IMR-90 (cell line): ENCODE measurements around the gene STYK1. TPM values are rescaled to one million over a fixed set of nuclear protein-coding genes. Genes with fewer than 3 reads are reported as not detected.
A peak's percentile ranks its signal among the peaks of the same experiment; 100 is the strongest.

Source experiments
- ATAC-seq: fragments of 200-7000 bp; cut with Tn5 transposase; 2 replicates; pipeline ENCODE4 v1.9.1; 2020; ENCODE audit warnings: low read depth, mild to moderate bottlenecking, moderate library complexity
- BruUV-seq: library from RNA; stranded (reverse); fragments of 400-500 nt; replicated peaks from 2 replicates; lab custom pipeline; 2021; lab: Mats Ljungman, UMichigan
- CTCF ChIA-PET: fragments of 300-600 bp; formaldehyde crosslinking; extraction: SDS; loops from one replicate; lab custom pipeline; 2021; ENCODE audit warnings: antibody characterized with exemption; lab: Yijun Ruan, JAX
- POLR2A ChIA-PET: fragments of 300-600 bp; sonication (Branson Sonifier 250); formaldehyde crosslinking; loops from one replicate; lab custom pipeline; 2022; ENCODE audit warnings: antibody characterized with exemption; ENCODE audit not compliant: unreplicated experiment; lab: Charles Lee
- DNase-seq: peaks from one replicate; pipeline ENCODE4 v3.0.0; 2013
- H2AFZ ChIP-seq: replicated peaks from 2 replicates; pipeline ENCODE3; 2013; ENCODE audit warnings: low read length, mild to moderate bottlenecking; ENCODE audit not compliant: poor library complexity
- H2AK5ac ChIP-seq: 2 replicates; pipeline ENCODE4 v1.6.1; 2013; ENCODE audit warnings: low read depth, low read length, inconsistent platforms
- H2AK9ac ChIP-seq: replicated peaks from 2 replicates; pipeline ENCODE3; 2013; ENCODE audit warnings: mild to moderate bottlenecking, low read depth, low read length, moderate library complexity; ENCODE audit not compliant: poor library complexity
- H2BK120ac ChIP-seq: 2 replicates; pipeline ENCODE4 v1.6.1; 2013; ENCODE audit warnings: low read depth, low read length, inconsistent platforms
- H2BK15ac ChIP-seq: 3 replicates; pipeline ENCODE4 v1.6.1; 2013; ENCODE audit warnings: low read depth, low read length, inconsistent platforms
- H2BK20ac ChIP-seq: 2 replicates; pipeline ENCODE4 v1.6.1; 2013; ENCODE audit warnings: low read depth, mild to moderate bottlenecking, inconsistent platforms, low read length, moderate library complexity
- H2BK5ac ChIP-seq: 2 replicates; pipeline ENCODE4 v1.6.1; 2013; ENCODE audit warnings: mild to moderate bottlenecking, low read depth, low read length, inconsistent platforms; ENCODE audit not compliant: poor library complexity, severe bottlenecking
- H3K14ac ChIP-seq: replicated peaks from 2 replicates; pipeline ENCODE4 v1.6.1; 2013; ENCODE audit warnings: low read depth, low read length, inconsistent platforms
- H3K18ac ChIP-seq: 2 replicates; pipeline ENCODE4 v1.6.1; 2013; ENCODE audit warnings: low read depth, low read length, control low read depth
- H3K23ac ChIP-seq: 2 replicates; pipeline ENCODE4 v1.6.1; 2013; ENCODE audit warnings: low read depth, low read length, inconsistent platforms
- H3K27ac ChIP-seq: 2 replicates; pipeline ENCODE4 v1.5.1; 2013; ENCODE audit warnings: mild to moderate bottlenecking, control low read depth, low read length; ENCODE audit not compliant: insufficient read depth
- H3K27me3 ChIP-seq: 2 replicates; pipeline ENCODE4 v1.6.1; 2013; ENCODE audit warnings: low read length; ENCODE audit not compliant: control insufficient read depth, insufficient read depth
- H3K36me3 ChIP-seq: 2 replicates; pipeline ENCODE4 v1.6.1; 2013; ENCODE audit warnings: low read length, mixed read lengths; ENCODE audit not compliant: control insufficient read depth, insufficient read depth
- H3K4ac ChIP-seq: 2 replicates; pipeline ENCODE4 v1.6.1; 2013; ENCODE audit warnings: low read depth, low read length, inconsistent platforms
- H3K4me1 ChIP-seq: 2 replicates; pipeline ENCODE4 v1.6.1; 2013; ENCODE audit warnings: low read length, mixed read lengths; ENCODE audit not compliant: control insufficient read depth, insufficient read depth
- H3K4me2 ChIP-seq: 2 replicates; pipeline ENCODE4 v1.6.1; 2013; ENCODE audit warnings: low read depth, mild to moderate bottlenecking, control low read depth, low read length, moderate library complexity
- H3K4me3 ChIP-seq: 2 replicates; pipeline ENCODE4 v1.5.1; 2013; ENCODE audit warnings: low read depth, mild to moderate bottlenecking, control low read depth, low read length, moderate library complexity; ENCODE audit not compliant: insufficient read depth
- H3K56ac ChIP-seq: 2 replicates; pipeline ENCODE4 v1.6.1; 2013; ENCODE audit warnings: low read length, inconsistent platforms; ENCODE audit not compliant: insufficient read depth; ENCODE audit errors: extremely low read depth
- H3K79me1 ChIP-seq, 2 experiments: 2 replicates each; pipeline ENCODE4 v1.6.1; 2013; ENCODE audit warnings: low read length in 2 of 2, inconsistent platforms in 1 of 2, low read depth in 1 of 2
- H3K9ac ChIP-seq: 2 replicates; pipeline ENCODE4 v1.6.1; 2013; ENCODE audit warnings: low read depth, low read length, control low read depth
- H3K9me1 ChIP-seq: 2 replicates; pipeline ENCODE4 v1.6.1; 2013; ENCODE audit warnings: low read length, inconsistent platforms; ENCODE audit not compliant: insufficient read depth
- H3K9me3 ChIP-seq: 2 replicates; pipeline ENCODE4 v1.6.1; 2013; ENCODE audit warnings: low read length; ENCODE audit not compliant: control insufficient read depth, insufficient read depth
- H4K20me1 ChIP-seq: 2 replicates; pipeline ENCODE4 v1.6.1; 2013; ENCODE audit warnings: low read length, inconsistent platforms; ENCODE audit not compliant: insufficient read depth
- H4K5ac ChIP-seq: 2 replicates; pipeline ENCODE4 v1.6.1; 2013; ENCODE audit warnings: mild to moderate bottlenecking, low read depth, low read length, control low read depth
- H4K8ac ChIP-seq, 2 experiments: 2 replicates each; pipeline ENCODE4 v1.6.1; 2013; ENCODE audit warnings: low read depth in 2 of 2, low read length in 2 of 2, control low read depth in 1 of 2, inconsistent platforms in 1 of 2
- H4K91ac ChIP-seq: 2 replicates; pipeline ENCODE4 v1.6.1; 2013; ENCODE audit warnings: low read depth, low read length, inconsistent platforms; ENCODE audit not compliant: insufficient read depth
- BHLHE40 ChIP-seq: fragments of 150-350 bp; IDR thresholded peaks from 2 replicates; pipeline ENCODE4 v1.6.1; 2016; ENCODE audit warnings: mild to moderate bottlenecking, low read depth, low read length
- CEBPB ChIP-seq: IDR thresholded peaks from 2 replicates; pipeline ENCODE4 v1.6.1; 2012; ENCODE audit warnings: low read depth, low read length, improper control_type of control experiment
- CHD1 ChIP-seq: IDR thresholded peaks from 2 replicates; pipeline ENCODE4 v1.6.1; 2012; ENCODE audit warnings: low read depth, low read length, improper control_type of control experiment
- CTCF ChIP-seq: conservative IDR thresholded peaks from 2 replicates; pipeline ENCODE4 v1.5.1; 2012; ENCODE audit warnings: mild to moderate bottlenecking, low read depth, low read length, improper control_type of control experiment
- ELK1 ChIP-seq: fragments of 150-350 bp; IDR thresholded peaks from 2 replicates; pipeline ENCODE4 v1.6.1; 2016; ENCODE audit warnings: low read depth, mild to moderate bottlenecking, low read length, moderate library complexity, borderline replicate concordance
- FOS ChIP-seq: fragments of 150-350 bp; IDR thresholded peaks from 2 replicates; pipeline ENCODE4 v1.6.1; 2016; ENCODE audit warnings: low read depth, low read length
- MAFK ChIP-seq: IDR thresholded peaks from 2 replicates; pipeline ENCODE4 v1.6.1; 2012; ENCODE audit warnings: low read depth, low read length, improper control_type of control experiment
- MAZ ChIP-seq: IDR thresholded peaks from 2 replicates; pipeline ENCODE4 v1.6.1; 2012; ENCODE audit warnings: low read depth, mild to moderate bottlenecking, low read length, improper control_type of control experiment, moderate library complexity, borderline replicate concordance
- MXI1 ChIP-seq: IDR thresholded peaks from 2 replicates; pipeline ENCODE4 v1.6.1; 2012; ENCODE audit warnings: low read depth, mild to moderate bottlenecking, low read length, moderate library complexity, borderline replicate concordance
- NFE2L2 ChIP-seq: fragments of 150-350 bp; IDR thresholded peaks from 2 replicates; pipeline ENCODE4 v1.6.1; 2016; ENCODE audit warnings: low read depth, mild to moderate bottlenecking, low read length
- POLR2A ChIP-seq: IDR thresholded peaks from 2 replicates; pipeline ENCODE4 v1.6.1; 2012; ENCODE audit warnings: mild to moderate bottlenecking, low read depth, low read length
- RAD21 ChIP-seq: IDR thresholded peaks from 2 replicates; pipeline ENCODE4 v1.6.1; 2012; ENCODE audit warnings: low read length, improper control_type of control experiment
- RCOR1 ChIP-seq: IDR thresholded peaks from 2 replicates; pipeline ENCODE4 v1.6.1; 2012; ENCODE audit warnings: mild to moderate bottlenecking, low read length, improper control_type of control experiment; ENCODE audit not compliant: insufficient replicate concordance
- RFX5 ChIP-seq: IDR thresholded peaks from 2 replicates; pipeline ENCODE4 v1.8.0; 2012; ENCODE audit warnings: low read depth, mild to moderate bottlenecking, low read length, moderate library complexity
- SMC3 ChIP-seq: fragments of 150-350 bp; IDR thresholded peaks from 2 replicates; pipeline ENCODE4 v1.6.1; 2016; ENCODE audit warnings: low read depth, mild to moderate bottlenecking, antibody characterized with exemption, low read length, moderate library complexity
- USF2 ChIP-seq: fragments of 150-350 bp; IDR thresholded peaks from 2 replicates; pipeline ENCODE4 v1.6.1; 2017; ENCODE audit warnings: mild to moderate bottlenecking, antibody characterized with exemption, low read length, low read depth
- WGBS, 2 experiments: methylation state at CpG; one replicate each; pipeline versions ENCODE4 v1.1.5 to v1.1.7; 2013; ENCODE audit warnings: missing lambda C conversion rate in 2 of 2; ENCODE audit not compliant: insufficient read length in 1 of 2; ENCODE audit errors: extremely low coverage in 2 of 2; 5-methylcytosine and 5-hydroxymethylcytosine counted together
- dilution Hi-C: fragments of 300-500 bp; cut with HindIII; formaldehyde crosslinking; loops from one replicate; pipeline ENCODE4 v1.14.3; 2018; ENCODE audit warnings: low sequenced_read_pairs; ENCODE audit not compliant: unreplicated experiment
- in situ Hi-C: fragments of 300-500 bp; cut with MboI; formaldehyde crosslinking; loops from 3 replicates; pipeline ENCODE4 v1.14.3; 2019; ENCODE audit warnings: low sequenced_read_pairs, inconsistent platforms, mixed read lengths
- intact Hi-C: fragments of 100-400 bp; cut with micrococcal nuclease; formaldehyde crosslinking; loops from 2 replicates; pipeline ENCODE4 v1.10.0; 2022
- polyA plus RNA-seq, 3 experiments: library from polyadenylated mRNA; depleted of rRNA; stranded (reverse); fragments of >200 nt; gene quantifications; 2 replicates each; pipeline ENCODE4 v1.2.3, GENCODE V29; 2012; ENCODE audit warnings: low replicate concordance in 1 of 3
- total RNA-seq: library from RNA; depleted of rRNA; stranded (reverse); fragments of >200 nt; gene quantifications from 2 replicates; pipeline ENCODE4 v1.2.3, GENCODE V29; 2012

Gene STYK1
- total and polyA plus RNA-seq, 2 of the 4 experiments (the other 2 are of a cell fraction): 0.36 to 0.72 TPM

GRCh38 chr12:10716277-10716676 is 42.4 kb upstream of the STYK1 start:
- Histone ChIP-seq H4K91ac (peak overlapping the region; percentile 53; the same call in 1 of the 2 replicates), H4K8ac (peak overlapping the region in 1 of 2 experiments; percentile 79; a peak in 2 of 4 replicates), H3K56ac (0 out of 2 replicates have a peak overlapping the region, but pooled peaks have one; percentile 57), H2AFZ (peak overlapping the region; percentile 70), H3K36me3 (peaks cover 17% of the 10 kb centered on the region), H3K79me1 (peaks cover 13 to 37% of the 10 kb centered on the region in 2 experiments), H3K14ac (peak overlapping the region; percentile 75), H2BK120ac (peak overlapping the region; percentile 78), H3K4me3 (peak overlapping the region; percentile 22; the same call in 1 of the 2 replicates), H3K27me3 (no peaks in the 10 kb centered on the region), H4K20me1 (peaks cover 18% of the 10 kb centered on the region), H2AK9ac (peak overlapping the region; percentile 18), H3K9ac (peak overlapping the region; percentile 52; the same call in 1 of the 2 replicates), H2AK5ac (peak overlapping the region; percentile 68; the same call in 1 of the 2 replicates), H2BK15ac (peak overlapping the region; percentile 25; the same call in 2 of the 3 replicates), H3K4ac (peak overlapping the region; percentile 87), H3K4me2 (peak overlapping the region; percentile 59), H3K27ac (peak overlapping the region; percentile 64; the same call in 1 of the 2 replicates), H3K9me3 (no peaks in the 10 kb centered on the region), H3K23ac (peak overlapping the region; percentile 46), H3K9me1 (peaks cover 6% of the 10 kb centered on the region), H3K4me1 (peaks cover 5% of the 10 kb centered on the region; the same call in 1 of the 2 replicates), H2BK5ac (peak overlapping the region; percentile 91), H2BK20ac (peak overlapping the region; percentile 60; the same call in 1 of the 2 replicates), H3K18ac (peak overlapping the region; percentile 56; the same call in 1 of the 2 replicates), H4K5ac (peak overlapping the region; percentile 56; the same call in 1 of the 2 replicates)
- WGBS, 2 experiments: no CpG with 5 or more reads among the region's 4 CpGs
- dilution Hi-C loops: no loop called here
- DNase-seq (no peak), ATAC-seq (no peak)
- in situ Hi-C loops: no loop called here
- CTCF ChIA-PET: no interaction called here
- TF ChIP-seq NFE2L2 (no peak), MAZ (no peak), CHD1 (no peak), CTCF (no peak), RCOR1 (no peak), BHLHE40 (no peak), CEBPB (no peak), MXI1 (no peak), USF2 (no peak), FOS (no peak), RAD21 (no peak), ELK1 (no peak), RFX5 (no peak), SMC3 (no peak), MAFK (no peak), POLR2A (no peak)
- intact Hi-C loops: loop anchor here (2.0 kb wide), 1 partner anchor 103 kb away; the partner anchor contains the start of gene MAGOHB
- POLR2A ChIA-PET: no interaction called here
- BruUV-seq: no TSS peak
